Smooth muscle cell (in vitro differentiated cells): ENCODE measurements around the gene FAM174C. TPM values are rescaled to one million over a fixed set of nuclear protein-coding genes. Genes with fewer than 3 reads are reported as not detected.

Source experiments
- DNase-seq: peaks from one replicate; lab custom pipeline; 2025; ENCODE audit not compliant: unreplicated experiment; lab: John Stamatoyannopoulos, UW
- H2AFZ ChIP-seq: fragments of 200-600 bp; sonication (generic); 2 replicates; pipeline ENCODE4 v1.6.0; 2016; ENCODE audit warnings: antibody characterized with exemption, low read depth, mild to moderate bottlenecking
- H3F3A ChIP-seq: fragments of 200-600 bp; sonication (generic); 2 replicates; pipeline ENCODE4 v1.6.0; 2017; ENCODE audit warnings: antibody characterized with exemption, low read depth
- H3K27ac ChIP-seq: fragments of 200-600 bp; sonication (generic); 2 replicates; pipeline ENCODE4 v1.5.1; 2016; ENCODE audit warnings: low read depth, mild to moderate bottlenecking
- H3K27me3 ChIP-seq: fragments of 200-600 bp; sonication (generic); 2 replicates; pipeline ENCODE4 v1.6.1; 2016; ENCODE audit warnings: low read depth, mild to moderate bottlenecking
- H3K36me3 ChIP-seq: fragments of 200-600 bp; sonication (generic); 2 replicates; pipeline ENCODE4 v1.5.1; 2016; ENCODE audit warnings: low read depth
- H3K4me1 ChIP-seq: fragments of 200-600 bp; sonication (generic); 2 replicates; pipeline ENCODE4 v1.5.1; 2016; ENCODE audit warnings: low read depth
- H3K4me2 ChIP-seq: fragments of 200-600 bp; sonication (generic); 2 replicates; pipeline ENCODE4 v1.6.0; 2016; ENCODE audit warnings: mild to moderate bottlenecking
- H3K4me3 ChIP-seq: fragments of 200-600 bp; sonication (generic); 2 replicates; pipeline ENCODE4 v1.5.1; 2016; ENCODE audit warnings: mild to moderate bottlenecking
- H3K79me2 ChIP-seq: fragments of 200-600 bp; sonication (generic); 2 replicates; pipeline ENCODE4 v1.6.0; 2016; ENCODE audit warnings: low read depth, mild to moderate bottlenecking
- H3K9ac ChIP-seq: fragments of 200-600 bp; sonication (generic); 2 replicates; pipeline ENCODE4 v1.6.0; 2016; ENCODE audit warnings: low read depth
- H3K9me3 ChIP-seq: fragments of 200-600 bp; sonication (generic); replicated peaks from 2 replicates; pipeline ENCODE4 v1.5.1; 2016; ENCODE audit warnings: low read depth
- H4K20me1 ChIP-seq: fragments of 200-600 bp; sonication (generic); 2 replicates; pipeline ENCODE4 v1.6.0; 2016; ENCODE audit warnings: low read depth
- CTCF ChIP-seq: fragments of 200-600 bp; sonication (generic); IDR thresholded peaks from 2 replicates; pipeline ENCODE4 v1.5.1; 2017; ENCODE audit warnings: borderline replicate concordance, mild to moderate bottlenecking, antibody characterized with exemption; ENCODE audit not compliant: insufficient read depth, poor library complexity, severe bottlenecking
- WGBS: methylation state at CpG from one replicate; pipeline ENCODE4 v1.1.7; 2016; ENCODE audit warnings: low lambda C conversion rate; 5-methylcytosine and 5-hydroxymethylcytosine counted together
- polyA plus RNA-seq: library from polyadenylated mRNA; unstranded; fragments of >200 nt; fragmentation: Nextera tagmentation; extraction: Ambion mirVana; gene quantifications from 2 replicates; pipeline ENCODE4 v1.2.1, GENCODE V29; 2016
- total RNA-seq: library from RNA; depleted of rRNA; stranded (reverse); fragments of >200 nt; gene quantifications from 2 replicates; pipeline ENCODE4 v1.2.3, GENCODE V29; 2014

FAM174C gene
- total and polyA plus RNA-seq, 2 experiments from 2014 or later = 41.5 to 75.6 TPM

- no peaks in the 10 kb centered on the region for H3K27me3 ChIP-seq
- H3K9ac ChIP-seq = peak overlapping the region; percentile 95
- H3K4me3 ChIP-seq = peak overlapping the region; percentile 99
- peak; percentile 10 for TF ChIP-seq CTCF
- no peaks in the 10 kb centered on the region for H3K9me3 ChIP-seq
- H3K27ac ChIP-seq = peak overlapping the region; percentile 97
- peak overlapping the region; percentile 99 for H3K4me2 ChIP-seq
- peaks cover 57% of the 10 kb centered on the region for H4K20me1 ChIP-seq
- peaks cover 7% of the 10 kb centered on the region for H3K4me1 ChIP-seq
- peaks cover 40% of the 10 kb centered on the region for H3F3A ChIP-seq
- WGBS = 5% methylated on average over 4 of the region's 90 CpGs
- peak; percentile 52 for DNase-seq
- no peaks in the 10 kb centered on the region for H3K36me3 ChIP-seq
- H3K79me2 ChIP-seq = peaks cover 55% of the 10 kb centered on the region
- no peak overlapping the region for H2AFZ ChIP-seq
Observed at GRCh38 chr19:1250437-1251260, 24.7 kb upstream of the FAM174C start.

- Histone ChIP-seq H3F3A (peaks cover 48% of the 10 kb centered on the region), H3K27me3 (no peaks in the 10 kb centered on the region), H3K79me2 (peaks cover 63% of the 10 kb centered on the region), H3K4me2 (peak overlapping the region; percentile 99), H4K20me1 (peaks cover 66% of the 10 kb centered on the region), H3K36me3 (no peaks in the 10 kb centered on the region), H2AFZ (no peak overlapping the region), H3K27ac (peak overlapping the region; percentile 97), H3K4me3 (peak overlapping the region; percentile 99), H3K9ac (peak overlapping the region; percentile 86), H3K4me1 (peaks cover 7% of the 10 kb centered on the region), H3K9me3 (no peaks in the 10 kb centered on the region)
- WGBS = 3% methylated on average over 30 of the region's 41 CpGs
- TF ChIP-seq CTCF = no peak
- peak; percentile 47 for DNase-seq
Observed at GRCh38 chr19:1251330-1252220, 23.8 kb upstream of the FAM174C start.

- Histone ChIP-seq H2AFZ (no peak overlapping the region), H3K9me3 (no peaks in the 10 kb centered on the region), H3K4me2 (peak overlapping the region; percentile 99), H3K36me3 (no peaks in the 10 kb centered on the region), H3K4me3 (peak overlapping the region; percentile 99), H3K27me3 (no peaks in the 10 kb centered on the region), H3F3A (peaks cover 54% of the 10 kb centered on the region), H4K20me1 (peaks cover 73% of the 10 kb centered on the region), H3K9ac (peak overlapping the region; percentile 86), H3K27ac (peak overlapping the region; percentile 97), H3K4me1 (peaks cover 7% of the 10 kb centered on the region), H3K79me2 (peaks cover 70% of the 10 kb centered on the region)
- TF ChIP-seq CTCF = no peak
- peak; percentile 93 for DNase-seq
- 7% methylated on average over 26 of the region's 30 CpGs for WGBS
Observed at GRCh38 chr19:1252221-1252820, 23.0 kb upstream of the FAM174C start.
